K562 treated with DMSO at 1 percent for 4 hours (cell line): Measurements from ENCODE around the gene UPF3B. TPM values are rescaled to one million over a fixed set of nuclear protein-coding genes. Genes with fewer than 3 reads are reported as not detected.

Source experiments
- total RNA-seq: library from RNA; unstranded; fragments of 300-600 nt; gene quantifications from 2 replicates; pipeline ENCODE4 v1.2.3, GENCODE V29; 2022; ENCODE audit not compliant: insufficient read depth

Gene UPF3B, protein sequence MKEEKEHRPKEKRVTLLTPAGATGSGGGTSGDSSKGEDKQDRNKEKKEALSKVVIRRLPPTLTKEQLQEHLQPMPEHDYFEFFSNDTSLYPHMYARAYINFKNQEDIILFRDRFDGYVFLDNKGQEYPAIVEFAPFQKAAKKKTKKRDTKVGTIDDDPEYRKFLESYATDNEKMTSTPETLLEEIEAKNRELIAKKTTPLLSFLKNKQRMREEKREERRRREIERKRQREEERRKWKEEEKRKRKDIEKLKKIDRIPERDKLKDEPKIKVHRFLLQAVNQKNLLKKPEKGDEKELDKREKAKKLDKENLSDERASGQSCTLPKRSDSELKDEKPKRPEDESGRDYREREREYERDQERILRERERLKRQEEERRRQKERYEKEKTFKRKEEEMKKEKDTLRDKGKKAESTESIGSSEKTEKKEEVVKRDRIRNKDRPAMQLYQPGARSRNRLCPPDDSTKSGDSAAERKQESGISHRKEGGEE
- total RNA-seq, result 26.7 and 29.2 TPM in 2 replicates

DNA sequence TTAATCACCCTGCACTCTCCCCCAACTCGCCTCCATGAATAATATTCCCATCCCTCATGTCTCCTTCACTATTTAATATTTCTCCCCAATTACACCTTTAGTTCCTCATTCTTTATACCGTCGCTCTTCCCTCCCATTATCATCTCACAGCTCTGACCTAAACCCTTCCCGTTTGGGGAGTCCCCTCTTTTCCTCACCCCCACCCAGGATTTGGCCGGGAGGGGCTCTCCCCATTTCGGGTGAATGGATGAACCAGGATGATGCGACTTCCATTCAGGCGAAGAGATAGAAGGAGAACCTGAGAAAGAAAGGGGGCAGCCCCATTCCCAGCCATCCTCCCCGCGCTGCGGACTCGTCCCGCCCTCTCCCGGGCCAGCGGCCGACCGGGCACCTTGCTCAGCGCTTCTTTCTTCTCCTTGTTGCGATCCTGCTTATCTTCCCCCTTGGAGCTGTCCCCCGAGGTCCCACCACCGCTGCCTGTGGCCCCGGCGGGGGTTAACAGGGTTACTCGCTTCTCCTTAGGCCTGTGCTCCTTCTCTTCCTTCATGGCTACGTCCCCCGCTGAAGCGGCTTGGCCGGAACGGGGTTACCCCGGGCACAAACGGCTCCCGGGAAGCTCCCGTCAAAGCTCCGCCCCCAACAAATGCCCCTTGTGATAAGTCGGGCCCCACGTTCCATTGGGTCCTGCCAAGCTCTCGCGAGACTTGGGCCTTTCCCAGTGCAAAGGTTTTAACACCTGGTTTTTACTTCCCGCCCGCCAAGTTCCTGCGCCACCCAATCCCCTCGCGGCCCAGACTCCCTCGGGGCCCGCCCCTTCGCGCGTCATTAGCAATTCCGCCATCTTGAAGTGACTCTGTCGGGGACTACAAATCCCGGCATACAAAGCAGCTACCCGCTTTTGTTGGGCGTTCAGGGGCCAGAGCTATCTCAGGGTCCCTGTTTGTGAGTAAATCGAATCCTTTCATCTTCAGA lies at the start of gene UPF3B:
UPF3B (minus strand) TSS at position 582 of the 972 bp plus-strand sequence; CDS start at position 547, 35 bp downstream.

DNA sequence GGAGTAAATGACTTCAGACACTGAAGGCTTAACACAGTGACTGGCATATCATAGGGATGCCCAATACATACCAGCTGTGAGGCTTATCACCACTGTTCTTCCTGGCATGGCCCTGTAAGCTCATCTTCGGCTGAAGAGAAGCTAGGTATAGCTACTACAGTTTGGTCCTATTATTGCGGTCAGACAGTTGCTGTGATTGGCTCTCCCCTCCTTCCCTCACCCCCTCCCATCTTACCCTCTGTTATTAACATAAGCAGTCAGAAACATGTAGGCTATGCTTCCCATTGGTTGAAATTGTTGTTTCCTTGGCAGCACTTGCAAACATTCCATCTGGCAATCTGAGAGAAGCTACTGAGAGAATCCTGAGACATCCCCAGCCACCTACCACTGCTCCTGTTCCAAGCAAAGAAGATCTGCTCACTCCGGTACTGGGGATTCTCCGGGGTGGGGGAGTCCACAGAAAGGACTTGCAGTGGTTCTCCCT lies 43.1 kb upstream of the UPF3B start, which contains the start of gene AKAP14:
AKAP14 (plus strand) TSS at position 51 of the 484 bp plus-strand sequence. CDS start 7,331 bp downstream, outside the sequence.

DNA sequence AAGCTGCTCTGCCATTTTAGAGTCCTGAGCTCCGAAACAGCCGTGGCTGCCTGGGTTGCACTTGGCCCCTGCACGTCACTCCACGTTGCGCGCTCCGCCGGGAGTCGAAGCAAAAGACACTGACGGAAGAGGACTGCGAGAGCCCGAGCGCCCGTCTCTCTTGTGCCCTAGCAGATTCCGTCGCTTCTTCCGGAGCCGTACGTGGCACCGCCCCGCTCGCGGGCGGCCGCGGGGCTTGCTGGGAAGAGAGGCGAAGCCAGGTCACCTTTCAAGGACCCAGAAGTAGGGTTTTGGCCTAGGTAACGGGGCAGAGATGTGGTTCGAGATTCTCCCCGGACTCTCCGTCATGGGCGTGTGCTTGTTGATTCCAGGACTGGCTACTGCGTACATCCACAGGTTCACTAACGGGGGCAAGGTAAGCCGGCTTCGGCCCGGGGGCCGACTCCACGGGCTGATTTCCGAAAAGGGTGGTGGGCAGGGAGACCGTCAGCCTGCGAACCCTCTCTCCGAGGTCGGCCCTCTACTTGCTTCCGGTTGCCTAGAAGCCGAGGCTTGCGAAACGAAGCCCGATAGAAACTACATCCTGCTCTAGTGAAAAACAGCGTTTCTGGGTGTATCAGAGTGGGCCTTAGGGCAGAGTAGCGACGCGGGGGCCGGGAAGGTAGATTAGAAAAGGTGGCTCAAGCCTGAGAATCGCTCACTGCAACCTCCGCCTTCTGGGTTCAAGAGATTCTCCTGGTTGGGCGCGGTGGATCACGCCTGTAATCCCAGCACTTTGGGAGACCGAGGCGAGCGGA lies 19.0 kb upstream of the UPF3B start, which contains the start of the genes NDUFA1 and RNF113A:
NDUFA1 (plus strand) TSS at position 234 of the 797 bp plus-strand sequence; CDS start at position 314, 80 bp downstream.
RNF113A (minus strand) TSS at position 135 of the 797 bp plus-strand sequence; CDS start at position 15, 120 bp downstream.

DNA sequence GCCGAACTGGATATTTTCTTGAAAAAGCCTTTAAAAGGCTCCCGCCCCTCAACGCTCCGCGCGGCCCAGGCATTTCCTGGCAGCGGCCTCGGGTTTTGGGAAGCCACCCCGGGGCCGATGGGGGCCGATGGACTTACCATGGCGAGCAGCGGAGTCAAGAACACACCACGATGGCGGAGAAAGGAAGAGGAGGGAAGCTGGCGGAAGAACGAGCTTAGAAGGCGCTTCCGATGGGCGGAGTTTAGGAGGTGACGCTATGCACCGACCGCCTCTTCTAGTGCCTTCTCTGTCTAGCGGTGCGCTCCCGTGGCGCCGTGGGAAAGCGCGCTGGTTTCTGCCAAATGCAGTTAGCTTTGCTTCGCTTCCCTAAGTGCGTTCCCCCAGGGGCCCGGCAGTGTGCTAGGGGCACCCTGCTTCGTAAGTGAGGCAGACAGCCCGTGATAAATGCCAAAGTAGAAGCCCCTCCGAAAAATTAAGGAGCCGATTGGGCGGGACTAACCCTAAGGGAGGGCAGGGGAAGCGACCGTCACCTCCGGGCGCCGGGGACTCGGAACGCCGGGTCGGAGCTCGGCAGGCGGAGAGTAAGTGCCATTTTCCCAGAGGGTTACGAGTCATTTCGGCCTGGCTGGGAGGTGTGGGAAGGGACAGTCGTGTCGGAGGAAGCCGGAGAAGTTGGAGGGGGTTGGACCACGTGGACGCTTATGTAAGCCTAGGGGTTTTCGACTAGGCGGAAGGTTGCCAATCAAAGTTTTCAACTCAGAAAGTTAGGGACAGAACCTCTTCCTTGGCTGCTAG lies 61.1 kb downstream of the UPF3B start, which contains the start of gene RPL39:
RPL39 (minus strand) TSS at position 194 of the 795 bp plus-strand sequence; CDS start at position 140, 54 bp downstream.

Other genes with a start within 250 kb of the UPF3B start
- gene NKRF, start 246.5 kb downstream of the UPF3B start, total RNA-seq, result 10.3 and 12.8 TPM in 2 replicates
- gene SEPTIN6, start 159.8 kb downstream of the UPF3B start, total RNA-seq, result 48.4 and 52.1 TPM in 2 replicates
- gene SOWAHD, start 94.4 kb downstream of the UPF3B start, total RNA-seq, result not detected in 2 replicates
- 4,598 and 4,684 TPM in 2 replicates for gene RPL39, start 61.3 kb downstream of the UPF3B start, total RNA-seq
- 44.0 and 56.1 TPM in 2 replicates for gene RNF113A, start 18.8 kb upstream of the UPF3B start, total RNA-seq
- gene NDUFA1, start 18.9 kb upstream of the UPF3B start, total RNA-seq, result 88.5 and 96.3 TPM in 2 replicates
- gene AKAP14, start 42.9 kb upstream of the UPF3B start, total RNA-seq, result not detected in 2 replicates
- gene NKAP, start 90.8 kb upstream of the UPF3B start, total RNA-seq, result 7.4 and 9.1 TPM in 2 replicates
- gene RHOXF2B, start 224.7 kb upstream of the UPF3B start, total RNA-seq, result 5.6 and 6.5 TPM in 2 replicates